ENCODE data around the gene FRS2. TPM values are rescaled to one million over a fixed set of nuclear protein-coding genes. Genes with fewer than 3 reads are reported as not detected.

The FRS2 gene
- total and polyA plus RNA-seq, 9 of the 15 experiments (the other 6 are each of a cell fraction or from before 2014, with no cell fraction given), result 1.0 to 9.1 (median 6.0) TPM

GRCh38 chr12:69447892-69448291 lies 22.3 kb upstream of the FRS2 start:
- no peak overlapping the region for H3K4me2 ChIP-seq (ENCODE audit: insufficient read depth, low read length)
- WGBS (ENCODE audit: insufficient coverage, low coverage, missing lambda C conversion rate), result 62% methylated on average over 1 of the region's 1 CpG
- no peaks in the 10 kb centered on the region for H3K9me3 ChIP-seq (replicated peaks; ENCODE audit: control insufficient read depth, insufficient read depth, low read depth, low read length)
- no peaks in the 10 kb centered on the region for H4K20me1 ChIP-seq (replicated peaks; ENCODE audit: control insufficient read depth, insufficient read depth, low read length)
- ChIA-PET POLR2A (no interaction called here), CTCF (ENCODE audit: low intra/inter-chr PET ratio) (no interaction called here)
- DNase-seq (ENCODE audit: extremely low read depth in 1 of 4, low spot score in 3 of 4), result no peak
- H2AFZ ChIP-seq (ENCODE audit: low read depth, low read length), result no peak overlapping the region
- peaks cover 0 to 2% of the 10 kb centered on the region in 2 experiments; a peak in 1 of 5 replicates for H3K27me3 ChIP-seq (ENCODE audit: control insufficient read depth in 2 of 2, insufficient read depth in 2 of 2, low read length in 2 of 2)
- no peak for FAIRE-seq
- no peaks in the 10 kb centered on the region for H3K79me2 ChIP-seq (ENCODE audit: control insufficient read depth, insufficient read depth, low read length)
- no TSS peak for BruUV-seq (replicated peaks)
- TF ChIP-seq ZNF717 (CRISPR knock-in tag; IDR thresholded peaks at IDR 0.05), result no peak
- no peak for TF ChIP-seq POLR2G (IDR thresholded peaks at IDR 0.05; ENCODE audit: low read depth, low read length)
- no peak for TF ChIP-seq EZH2 (IDR thresholded peaks at IDR 0.05; ENCODE audit: borderline replicate concordance, low read depth, low read length)
- no peak for TF ChIP-seq PURB (CRISPR knock-in tag; IDR thresholded peaks at IDR 0.05; ENCODE audit: low read depth)
- TF ChIP-seq SMARCE1 (IDR thresholded peaks at IDR 0.05), result no peak
- TF ChIP-seq ELF1 (tag; IDR thresholded peaks at IDR 0.05), result no peak
- TF ChIP-seq OTX1 (CRISPR knock-in tag; IDR thresholded peaks at IDR 0.05), result no peak
- no peak for TF ChIP-seq TRIM28 (IDR thresholded peaks at IDR 0.05)
- no peak for TF ChIP-seq CREB5 (CRISPR knock-in tag; IDR thresholded peaks at IDR 0.05)
- no peak for TF ChIP-seq HDAC8 (tag; IDR thresholded peaks at IDR 0.05)
- TF ChIP-seq PPARD (CRISPR knock-in tag; IDR thresholded peaks at IDR 0.05), result no peak
- TF ChIP-seq PCBP1 (IDR thresholded peaks at IDR 0.05; ENCODE audit: low read depth, low read length, poor library complexity, severe bottlenecking), result no peak
- no peak for TF ChIP-seq MECOM (CRISPR knock-in tag; IDR thresholded peaks at IDR 0.05)
- TF ChIP-seq E2F5 (CRISPR knock-in tag; IDR thresholded peaks at IDR 0.05), result no peak
- no peak overlapping the region for H3K4me3 ChIP-seq
- no peaks in the 10 kb centered on the region for H3K9me1 ChIP-seq (ENCODE audit: control insufficient read depth, insufficient read depth, low read length)
- H3K4me1 ChIP-seq (replicated peaks in 1 of 2; ENCODE audit: control insufficient read depth in 2 of 2, insufficient read depth in 2 of 2, low read length in 2 of 2), result no peaks in the 10 kb centered on the region; a peak in 1 of 5 replicates
- no peak overlapping the region for H3K9ac ChIP-seq (ENCODE audit: insufficient read depth in 1 of 2, low read depth in 2 of 2, low read length in 2 of 2)
- in situ Hi-C loops (cut with MboI) (no loop called here), intact Hi-C loops (cut with micrococcal nuclease) (no loop called here)
- ATAC-seq, result no peak
- H3K36me3 ChIP-seq (ENCODE audit: control insufficient read depth, insufficient read depth, low read length), result no peaks in the 10 kb centered on the region
- H3K27ac ChIP-seq (ENCODE audit: extremely low read depth, low read depth, low read length), result no peak overlapping the region

All from K562 (cell line).